ENCODE results near the gene PSME4.
"Not testable (repeated sequence)": the region's sequence is repeated elsewhere in the genome, so short reads cannot be mapped to it uniquely, and the experiment has no call there.

Gene PSME4

DNA sequence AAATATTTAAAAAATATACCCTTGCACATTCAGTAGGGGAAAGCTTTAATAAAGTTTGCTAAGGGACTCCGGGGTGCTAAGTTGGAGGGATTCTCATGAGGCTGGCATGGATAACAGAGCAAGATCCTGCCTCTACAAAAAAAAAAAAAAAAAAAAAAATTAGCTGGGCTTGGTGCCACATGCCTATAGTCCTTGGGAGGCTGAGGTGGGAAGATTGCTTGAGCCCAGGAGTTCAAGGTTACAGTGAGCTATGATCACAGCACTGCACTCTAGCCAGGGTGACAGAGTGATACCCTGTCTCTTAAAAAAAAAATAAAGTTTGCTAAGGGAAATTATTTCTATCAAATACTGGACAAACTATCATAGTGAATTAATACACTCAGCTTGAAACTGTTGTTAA is 93.7 kb downstream of the PSME4 start:
- no peak overlapping the region for H3K4me3 Mint-ChIP-seq
- H3K9me3 Mint-ChIP-seq = no peaks in the 10 kb centered on the region
- peaks cover 7% of the 10 kb centered on the region for H3K4me1 Mint-ChIP-seq
- H3K36me3 Mint-ChIP-seq = peaks cover 91% of the 10 kb centered on the region
- peak overlapping the region; percentile 6 for H3K27ac Mint-ChIP-seq
- ATAC-seq (no peak), DNase-seq (ENCODE audit: low spot score in 2 of 2) (no peak)

DNA sequence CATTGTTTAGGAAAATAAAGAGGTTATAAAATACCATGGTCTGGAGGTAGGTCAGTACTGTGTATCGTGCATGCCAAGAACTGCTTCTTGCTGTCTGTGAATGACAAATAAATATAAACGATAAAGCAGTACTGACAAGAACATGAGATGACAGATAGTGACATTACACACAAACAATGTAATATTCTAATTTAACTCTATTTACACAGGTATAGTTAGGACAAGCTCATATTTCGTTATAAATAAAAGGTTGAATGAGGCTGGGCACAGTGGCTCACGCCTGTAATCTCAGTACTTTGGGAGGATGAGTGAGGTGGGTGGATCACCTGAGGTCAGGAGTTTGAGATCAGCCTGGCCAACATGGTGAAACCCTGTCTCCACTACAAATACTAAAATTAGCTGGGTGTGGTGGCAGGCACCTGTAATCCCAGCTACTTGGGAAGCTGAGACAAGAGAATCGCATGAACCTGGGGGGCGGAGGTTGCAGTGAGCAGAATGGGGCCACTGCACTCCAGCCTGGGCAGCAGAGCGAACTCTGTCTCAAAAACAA is 96.3 kb downstream of the PSME4 start:
- ATAC-seq (no peak), DNase-seq (ENCODE audit: low spot score in 2 of 2) (no peak)
- Mint-ChIP-seq H3K4me3 (no peak overlapping the region), H3K9me3 (no peaks in the 10 kb centered on the region), H3K27ac (peak overlapping the region; percentile 11), H3K4me1 (no peaks in the 10 kb centered on the region), H3K36me3 (peaks cover 99% of the 10 kb centered on the region)

GRCh38 chr2:53867773-53868172 is 103.0 kb downstream of the PSME4 start:
- Mint-ChIP-seq H3K4me3 (no peak overlapping the region), H3K4me1 (peaks cover under 1% of the 10 kb centered on the region), H3K9me3 (no peaks in the 10 kb centered on the region), H3K36me3 (peaks cover 87% of the 10 kb centered on the region), H3K27ac (no peak overlapping the region)
- no peak for ATAC-seq
- DNase-seq (ENCODE audit: low spot score in 2 of 2) = no peak

GRCh38 chr2:53867169-53867568 is 103.6 kb downstream of the PSME4 start:
- DNase-seq (ENCODE audit: low spot score in 2 of 2) (no peak), ATAC-seq (no peak)
- H3K27ac Mint-ChIP-seq = no peak overlapping the region
- peaks cover 5% of the 10 kb centered on the region for H3K4me1 Mint-ChIP-seq
- H3K36me3 Mint-ChIP-seq = peaks cover 81% of the 10 kb centered on the region
- no peak overlapping the region for H3K4me3 Mint-ChIP-seq
- no peaks in the 10 kb centered on the region for H3K9me3 Mint-ChIP-seq

- no peak overlapping the region for H3K4me3 Mint-ChIP-seq
- peaks cover 5% of the 10 kb centered on the region for H3K4me1 Mint-ChIP-seq
- DNase-seq (ENCODE audit: low spot score in 2 of 2) = no peak
- H3K36me3 Mint-ChIP-seq = peaks cover 76% of the 10 kb centered on the region
- H3K9me3 Mint-ChIP-seq = no peaks in the 10 kb centered on the region
- H3K27ac Mint-ChIP-seq = no peak overlapping the region
- ATAC-seq = no peak
Observed at GRCh38 chr2:53865962-53866361, 104.8 kb downstream of the PSME4 start.

- Mint-ChIP-seq H3K4me1 (peaks cover 5% of the 10 kb centered on the region), H3K9me3 (no peaks in the 10 kb centered on the region), H3K4me3 (no peak overlapping the region), H3K27ac (no peak overlapping the region), H3K36me3 (peaks cover 69% of the 10 kb centered on the region)
- ATAC-seq (no peak), DNase-seq (ENCODE audit: low spot score in 2 of 2) (no peak)
Observed at GRCh38 chr2:53865264-53865663, 105.5 kb downstream of the PSME4 start.

DNA sequence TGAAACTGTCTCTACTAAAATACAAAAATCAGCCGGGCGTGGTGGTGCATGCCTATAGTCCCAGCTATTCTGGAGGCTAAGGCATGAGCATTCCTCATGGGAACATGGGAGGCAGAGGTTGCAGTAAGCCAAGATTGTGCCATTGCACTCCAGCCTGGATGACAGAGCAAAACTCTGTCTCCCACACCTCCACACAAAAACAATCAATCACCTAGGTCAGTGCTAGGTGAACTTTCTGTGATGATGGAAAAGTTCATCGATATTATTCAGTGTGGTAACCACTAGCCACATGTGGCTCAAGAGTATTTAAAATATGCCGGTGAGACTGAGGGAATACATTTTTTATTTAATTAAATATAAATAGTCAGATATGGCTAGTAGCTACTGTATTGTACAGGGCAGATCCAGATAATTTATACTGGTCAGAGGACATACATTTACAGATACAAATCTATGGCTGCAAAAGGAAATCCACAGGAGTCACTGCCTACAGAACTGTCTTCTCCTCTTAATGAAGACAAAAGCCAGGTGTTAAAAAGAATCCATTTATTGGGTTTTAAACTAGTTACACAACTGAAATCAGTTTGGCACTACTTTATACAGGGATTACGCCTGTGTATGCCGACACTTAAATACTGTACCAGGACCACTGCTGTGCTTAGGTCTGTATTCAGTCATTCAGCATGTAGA is 107.1 kb downstream of the PSME4 start:
- ATAC-seq (no peak), DNase-seq (ENCODE audit: low spot score in 2 of 2) (no peak)
- Mint-ChIP-seq H3K9me3 (no peaks in the 10 kb centered on the region), H3K4me3 (no peak overlapping the region), H3K27ac (no peak overlapping the region), H3K36me3 (peaks cover 53% of the 10 kb centered on the region), H3K4me1 (peaks cover 5% of the 10 kb centered on the region)

DNA sequence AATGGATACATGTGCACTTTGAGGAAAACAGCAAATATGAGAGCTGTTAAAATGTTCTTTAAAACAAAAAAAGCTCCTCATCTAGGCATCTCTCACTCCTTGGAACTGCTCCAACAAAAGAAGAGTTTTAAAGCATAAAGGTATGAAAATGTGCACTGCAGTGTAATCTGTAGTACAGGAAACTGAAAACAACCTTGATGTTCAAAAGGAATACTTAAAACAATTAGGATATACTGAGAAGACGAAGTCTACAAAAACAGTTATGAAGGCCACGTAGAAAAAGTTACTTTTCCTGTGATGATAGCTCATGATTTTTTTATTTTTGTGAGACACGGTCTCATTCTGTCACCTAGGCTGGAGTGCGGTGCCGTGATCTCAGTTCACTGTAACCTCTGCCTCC is 109.0 kb downstream of the PSME4 start:
- peaks cover 37% of the 10 kb centered on the region for H3K36me3 Mint-ChIP-seq
- ATAC-seq (no peak), DNase-seq (ENCODE audit: low spot score in 2 of 2) (no peak)
- H3K4me3 Mint-ChIP-seq = no peak overlapping the region
- H3K9me3 Mint-ChIP-seq = no peaks in the 10 kb centered on the region
- H3K4me1 Mint-ChIP-seq = peaks cover 5% of the 10 kb centered on the region
- H3K27ac Mint-ChIP-seq = peak overlapping the region; percentile 29

GRCh38 chr2:53859206-53860181 is 111.3 kb downstream of the PSME4 start, which contains the start of gene GPR75:
Gene GPR75, minus strand, starts transcription at chr2:53859967. Its CDS starts 5,211 bp downstream, at chr2:53854756.
- H3K4me3 Mint-ChIP-seq = no peak within 1 kb of the TSS
- H3K27ac Mint-ChIP-seq = no peak within 1 kb of the TSS
- peaks cover 5% of the 10 kb centered on the region for H3K4me1 Mint-ChIP-seq
- ATAC-seq (no peak), DNase-seq (ENCODE audit: low spot score in 2 of 2) (no peak)
- H3K36me3 Mint-ChIP-seq = peaks cover 14% of the 10 kb centered on the region
- H3K9me3 Mint-ChIP-seq = no peaks in the 10 kb centered on the region

- H3K4me3 Mint-ChIP-seq = no peak overlapping the region
- no peaks in the 10 kb centered on the region for H3K9me3 Mint-ChIP-seq
- H3K27ac Mint-ChIP-seq = no peak overlapping the region
- no peaks in the 10 kb centered on the region for H3K4me1 Mint-ChIP-seq
- H3K36me3 Mint-ChIP-seq = peaks cover under 1% of the 10 kb centered on the region
- ATAC-seq (no peak), DNase-seq (ENCODE audit: low spot score in 2 of 2) (no peak)
Observed at GRCh38 chr2:53856272-53856671, 114.5 kb downstream of the PSME4 start.

- Mint-ChIP-seq H3K4me3 (no peak overlapping the region), H3K9me3 (no peaks in the 10 kb centered on the region), H3K4me1 (no peaks in the 10 kb centered on the region), H3K36me3 (no peaks in the 10 kb centered on the region), H3K27ac (peak overlapping the region; percentile 38)
- ATAC-seq = peak; percentile 81
- DNase-seq (ENCODE audit: low spot score in 2 of 2) = no peak
Observed at GRCh38 chr2:53854678-53855077, 116.1 kb downstream of the PSME4 start.

DNA sequence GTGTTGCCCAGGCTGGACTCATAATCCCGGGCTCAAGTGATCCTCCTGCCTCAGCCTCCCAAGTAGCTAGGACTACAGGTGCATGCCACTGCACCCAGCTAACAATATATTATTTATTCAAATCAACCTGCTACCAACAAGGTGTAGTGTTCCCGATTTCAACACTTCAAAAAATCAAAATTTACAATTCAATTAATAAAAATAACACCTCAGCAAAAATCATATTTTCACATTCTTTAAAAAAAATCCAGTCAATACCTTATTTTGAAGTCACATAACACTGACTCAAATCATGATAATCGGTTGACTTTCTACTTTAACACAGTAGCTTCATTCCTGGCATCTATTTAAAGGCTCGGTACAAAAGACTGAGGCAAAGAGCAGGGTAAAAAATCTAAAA is 118.3 kb downstream of the PSME4 start:
- Mint-ChIP-seq H3K4me3 (no peak overlapping the region), H3K36me3 (peaks cover 6% of the 10 kb centered on the region), H3K27ac (no peak overlapping the region), H3K4me1 (no peaks in the 10 kb centered on the region), H3K9me3 (no peaks in the 10 kb centered on the region)
- DNase-seq (ENCODE audit: low spot score in 2 of 2) (no peak), ATAC-seq (no peak)

- H3K4me3 Mint-ChIP-seq; H3K4me1 Mint-ChIP-seq; H3K27ac Mint-ChIP-seq; H3K36me3 Mint-ChIP-seq; ATAC-seq; DNase-seq (ENCODE audit: low spot score in 2 of 2); H3K9me3 Mint-ChIP-seq: not testable (repeated sequence)
Observed at GRCh38 chr2:53851052-53851757, 119.6 kb downstream of the PSME4 start.

- H3K36me3 Mint-ChIP-seq = peaks cover 6% of the 10 kb centered on the region
- no peaks in the 10 kb centered on the region for H3K4me1 Mint-ChIP-seq
- no peak overlapping the region for H3K4me3 Mint-ChIP-seq
- no peak for DNase-seq (ENCODE audit: low spot score in 2 of 2)
- no peak for ATAC-seq
- H3K27ac Mint-ChIP-seq = no peak overlapping the region
- no peaks in the 10 kb centered on the region for H3K9me3 Mint-ChIP-seq
Observed at GRCh38 chr2:53848062-53848461, 122.7 kb downstream of the PSME4 start.

DNA sequence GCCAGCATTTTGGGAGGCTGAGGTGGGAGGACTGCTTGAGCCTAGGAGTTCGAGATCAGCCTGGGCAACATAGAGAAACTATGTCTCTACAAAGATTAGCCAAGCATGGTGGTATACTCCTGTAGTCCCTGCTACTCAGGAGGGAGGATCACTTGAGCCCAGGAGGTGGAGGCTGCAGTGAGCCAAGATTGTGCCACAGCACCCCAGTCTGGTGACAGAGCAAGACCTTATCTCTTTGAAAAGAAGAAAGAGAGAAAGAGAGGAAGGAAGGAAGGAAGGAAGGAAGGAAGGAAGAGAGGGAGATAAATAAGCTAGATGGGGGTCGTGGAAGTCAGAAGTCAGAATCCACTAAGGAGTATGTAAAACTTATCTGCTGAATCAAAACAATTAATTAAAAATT is 127.2 kb downstream of the PSME4 start:
- no peaks in the 10 kb centered on the region for H3K9me3 Mint-ChIP-seq

More for the DNA sequence above, 127.2 kb downstream of the PSME4 start:
- DNase-seq (ENCODE audit: low spot score in 2 of 2) (no peak), ATAC-seq (no peak)
- H3K36me3 Mint-ChIP-seq = peaks cover 6% of the 10 kb centered on the region
- H3K4me3 Mint-ChIP-seq = no peak overlapping the region
- H3K27ac Mint-ChIP-seq = no peak overlapping the region
- H3K4me1 Mint-ChIP-seq = no peaks in the 10 kb centered on the region
